T-helper 2 cell treated with Interferon-gamma antibody and Interleukin-4, amounts not matched to agents 100 ng/mL and 5 ng/mL, for 36 hours (primary cell): Measurements from ENCODE around the gene SCUBE3. TPM values are rescaled to one million over a fixed set of nuclear protein-coding genes. Genes with fewer than 3 reads are reported as not detected.

Experiments
- intact Hi-C: fragments of 100-400 bp; cut with micrococcal nuclease; formaldehyde crosslinking; loops from one replicate; pipeline ENCODE4 v1.15.1; 2023
- total RNA-seq: library from RNA; stranded (reverse); gene quantifications from 2 replicates; pipeline ENCODE4 v1.2.3, GENCODE V29; 2022

Gene SCUBE3
- total RNA-seq, 1 donor from 2014 or later = not detected

DNA sequence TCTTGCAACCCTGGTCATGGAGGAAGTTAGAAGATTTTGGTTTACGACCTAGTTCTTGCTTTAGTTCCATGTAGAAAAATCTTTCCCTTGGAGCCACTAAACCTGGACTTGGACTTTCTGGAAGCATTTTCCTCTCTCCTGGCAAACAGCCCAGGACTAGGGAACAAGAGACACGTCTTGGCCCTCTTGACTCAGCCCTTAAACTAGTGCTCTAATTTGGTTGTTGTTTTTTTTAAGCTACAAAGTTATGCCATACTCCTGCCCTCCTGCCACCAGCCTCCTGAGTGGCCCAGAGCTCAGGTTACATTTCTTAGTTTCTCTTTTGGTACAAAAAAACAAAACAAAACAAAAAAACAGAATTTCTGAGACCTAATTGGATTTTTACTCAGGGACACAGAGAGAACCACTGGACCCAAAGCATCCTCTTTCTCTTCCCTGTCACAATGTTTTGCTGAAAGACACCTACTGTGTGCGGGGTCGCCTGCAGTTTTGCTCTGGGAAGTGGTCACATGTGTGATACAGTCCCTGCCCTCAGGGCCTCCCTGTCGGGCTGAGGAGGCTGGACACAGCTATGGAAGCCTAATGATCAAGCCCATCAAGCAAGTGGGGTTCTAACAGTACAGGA is 32.3 kb upstream of the SCUBE3 start:
- intact Hi-C loops = no loop called here

DNA sequence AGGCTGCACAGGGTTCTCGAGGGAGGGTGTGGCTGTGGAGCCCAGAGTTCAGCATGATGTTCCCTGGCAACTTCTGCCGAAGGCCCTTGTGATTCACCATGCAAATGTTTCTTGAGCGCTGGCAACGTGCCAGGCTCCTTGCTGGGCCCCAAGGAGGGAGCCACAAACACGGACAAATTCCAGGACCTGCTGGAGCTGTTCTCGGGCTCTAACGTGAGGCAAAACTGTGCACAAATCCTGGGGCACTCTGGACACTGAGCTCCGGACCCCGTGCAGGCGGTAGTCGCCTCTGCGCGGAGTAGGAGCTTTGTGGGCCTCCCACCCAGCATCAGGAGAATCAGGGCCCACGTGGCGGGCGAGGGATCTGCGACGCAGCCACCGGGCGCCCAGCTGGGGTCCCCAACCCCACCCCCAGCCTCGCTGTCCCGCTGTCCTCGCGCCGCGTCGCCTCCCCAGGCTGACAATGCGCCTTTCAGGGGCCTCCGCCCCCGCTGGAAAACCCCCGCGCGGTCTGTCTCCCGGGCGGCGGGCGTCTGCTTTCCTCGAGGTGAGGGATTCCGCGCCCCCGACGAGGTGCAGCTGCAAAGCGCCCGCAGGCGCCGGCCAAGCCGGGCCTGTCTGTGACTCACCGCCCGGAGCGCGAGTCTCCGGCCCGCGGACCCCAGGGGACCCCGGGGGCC is 31.7 kb upstream of the SCUBE3 start:
- intact Hi-C loops = no loop called here

DNA sequence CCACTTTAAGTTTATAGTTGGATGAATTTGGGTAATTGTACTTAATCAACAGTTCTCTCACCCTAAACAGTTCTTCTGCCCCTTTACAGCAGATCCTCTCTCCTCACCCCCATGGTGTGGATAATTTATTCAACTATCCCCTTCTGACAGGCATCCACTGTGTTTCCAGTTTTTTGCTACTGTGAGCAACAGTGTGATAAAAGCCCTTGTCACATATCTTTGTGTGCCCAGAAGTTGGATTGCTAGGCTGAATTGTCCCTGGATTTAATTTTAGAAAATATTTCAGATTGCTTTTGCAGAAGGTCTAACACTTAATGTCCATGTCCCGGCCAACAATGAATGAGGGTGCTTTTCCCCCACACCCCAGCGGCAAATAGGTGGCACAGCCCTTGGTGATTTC is 30.5 kb upstream of the SCUBE3 start:
- intact Hi-C loops = no loop called here

DNA sequence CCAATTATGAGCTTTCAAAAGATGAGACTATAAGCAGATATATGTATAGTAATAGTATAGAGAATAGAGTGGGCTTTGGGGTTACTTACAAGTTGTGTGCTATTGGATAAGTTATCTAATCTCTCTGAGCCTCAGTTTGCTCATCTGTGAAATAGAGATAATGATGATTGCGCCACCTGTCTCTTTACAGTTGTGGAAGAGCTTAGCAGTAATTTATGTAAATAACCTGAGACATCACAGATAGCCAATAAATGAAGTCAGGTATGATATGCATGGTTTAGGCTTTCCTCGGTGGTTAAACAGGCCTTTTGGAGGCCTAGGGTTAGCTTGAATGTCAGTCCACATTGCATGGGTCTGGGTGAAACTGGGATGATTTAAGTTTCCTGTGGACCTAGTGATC is 29.8 kb upstream of the SCUBE3 start:
- intact Hi-C loops = no loop called here

DNA sequence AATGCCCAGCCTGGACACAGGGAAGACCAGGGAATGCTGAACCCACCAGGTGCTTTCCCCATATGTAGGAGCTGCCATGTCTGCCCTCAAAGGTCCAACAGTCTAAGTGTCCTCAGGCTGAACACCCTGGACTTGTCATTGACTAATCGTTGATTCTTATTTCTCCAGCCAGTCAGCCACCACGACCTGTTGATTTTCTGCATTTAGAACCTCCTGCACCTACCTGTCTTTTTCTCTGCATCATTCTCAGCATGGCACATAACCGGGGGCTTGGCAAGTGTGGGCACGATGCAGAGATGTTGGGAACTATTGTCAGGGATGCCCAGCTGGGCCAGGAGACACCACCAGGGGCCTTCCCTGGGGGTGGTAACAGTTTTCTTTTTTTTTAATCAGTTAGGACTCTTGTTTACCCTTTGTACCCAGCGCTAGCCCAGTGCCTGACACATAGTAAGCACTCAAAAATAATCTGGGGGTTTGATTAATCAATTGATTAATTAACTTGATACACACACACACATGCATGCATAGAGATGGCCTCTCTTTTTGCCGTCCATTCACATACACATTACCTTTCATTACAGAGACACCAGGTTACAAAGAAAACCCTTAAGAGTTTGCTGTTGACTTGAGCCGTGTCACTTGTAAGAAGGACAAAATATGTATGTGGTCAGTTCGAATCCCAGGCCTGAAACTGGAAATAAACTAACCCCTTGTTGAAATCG is 29.0 kb upstream of the SCUBE3 start:
- intact Hi-C loops = no loop called here

DNA sequence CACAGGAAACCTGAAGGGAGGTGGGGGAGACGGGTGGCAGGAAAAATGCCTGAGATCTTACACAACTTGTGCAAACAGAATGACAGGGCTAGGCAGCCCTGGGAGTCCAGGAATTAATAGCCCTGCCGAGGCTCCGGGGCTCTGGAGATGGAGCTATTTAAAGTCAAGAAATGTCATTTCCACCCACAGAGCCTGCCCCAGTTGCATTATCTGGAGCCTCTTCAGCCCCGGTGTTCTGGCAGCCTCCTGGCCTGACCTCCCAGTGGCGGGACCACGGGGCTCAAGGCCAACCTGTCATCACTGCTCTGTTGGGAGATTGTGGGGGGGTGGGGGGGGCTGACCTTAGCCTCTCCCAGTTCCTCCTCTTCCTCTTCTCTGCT is 28.5 kb upstream of the SCUBE3 start:
- intact Hi-C loops = no loop called here

DNA sequence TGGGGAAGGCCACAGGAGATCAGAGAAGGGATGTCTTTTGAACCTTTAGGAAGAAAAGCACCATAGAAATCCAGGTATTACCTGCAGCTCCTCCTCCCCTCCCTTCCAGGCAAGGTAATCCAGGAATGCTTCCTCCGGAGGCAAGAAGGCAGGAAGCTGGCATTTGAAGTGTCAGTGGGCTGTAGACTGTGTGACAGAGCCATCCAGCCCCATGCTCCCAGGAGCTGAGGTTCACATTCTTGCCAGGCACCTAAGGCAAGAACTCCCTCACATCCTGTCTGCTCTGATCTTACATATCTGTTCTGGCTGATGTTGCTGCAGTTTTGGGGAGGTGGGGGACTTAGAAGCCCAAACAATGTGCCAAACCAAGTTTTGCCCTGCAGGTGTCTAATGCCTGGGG is 27.8 kb upstream of the SCUBE3 start:
- intact Hi-C loops = no loop called here

DNA sequence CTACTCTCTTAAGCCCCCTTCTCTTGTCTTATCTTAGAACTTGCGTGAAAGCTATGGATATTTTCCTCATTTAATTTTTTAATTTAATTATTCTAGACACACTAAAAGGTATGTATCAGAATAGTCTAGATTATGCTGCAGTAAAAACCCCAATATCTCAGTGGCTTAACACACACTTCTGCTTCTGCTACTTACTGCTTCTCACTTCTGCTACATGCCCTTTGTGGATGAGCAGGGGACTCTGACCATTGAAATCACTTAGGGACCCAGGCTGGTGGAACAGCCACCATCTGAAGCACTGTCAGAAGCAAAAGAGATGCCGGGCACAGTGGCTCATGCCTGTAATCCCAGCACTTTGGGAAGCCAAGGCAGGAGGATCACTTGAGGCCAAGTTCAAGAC is 27.2 kb upstream of the SCUBE3 start:
- intact Hi-C loops = no loop called here

DNA sequence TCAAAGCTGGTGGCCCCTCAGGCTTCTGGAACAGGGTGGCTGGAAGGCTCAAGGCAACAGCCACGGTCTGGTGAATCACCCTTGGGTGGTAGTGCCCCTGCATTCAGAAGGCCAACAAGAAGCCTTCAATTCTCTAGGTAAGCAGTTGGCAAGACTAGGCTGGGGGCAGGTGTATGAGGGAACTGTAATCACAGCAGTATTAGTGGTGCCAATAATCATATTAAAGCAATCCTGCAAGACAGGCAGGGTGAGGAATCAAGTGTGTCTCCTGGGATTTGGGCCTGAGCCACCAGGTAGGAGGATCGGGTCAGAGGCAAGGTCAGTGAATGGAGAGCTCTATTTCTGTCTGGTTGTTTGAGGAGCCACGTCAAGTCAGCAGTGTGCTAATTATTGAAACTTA is 24.9 kb upstream of the SCUBE3 start:
- intact Hi-C loops = no loop called here

DNA sequence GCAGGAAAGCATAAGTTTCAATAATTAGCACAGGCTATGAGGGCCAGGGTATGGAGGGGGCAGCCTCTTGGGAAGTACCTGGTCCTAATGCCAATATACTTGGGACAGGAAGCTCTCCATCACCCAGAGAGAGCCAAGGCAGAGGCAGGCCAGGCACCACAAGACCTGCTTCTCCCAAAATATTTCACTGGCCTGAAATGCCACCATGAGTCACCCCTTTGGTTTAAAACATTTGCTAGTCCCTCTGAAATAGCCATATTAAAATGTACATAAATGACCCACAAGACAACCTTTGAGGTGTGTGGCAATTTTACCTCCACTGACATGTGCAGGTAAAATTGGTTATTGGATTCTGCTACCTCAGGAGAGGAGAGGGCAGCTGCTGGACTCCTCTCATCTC is 23.4 kb upstream of the SCUBE3 start:
- intact Hi-C loops = no loop called here

DNA sequence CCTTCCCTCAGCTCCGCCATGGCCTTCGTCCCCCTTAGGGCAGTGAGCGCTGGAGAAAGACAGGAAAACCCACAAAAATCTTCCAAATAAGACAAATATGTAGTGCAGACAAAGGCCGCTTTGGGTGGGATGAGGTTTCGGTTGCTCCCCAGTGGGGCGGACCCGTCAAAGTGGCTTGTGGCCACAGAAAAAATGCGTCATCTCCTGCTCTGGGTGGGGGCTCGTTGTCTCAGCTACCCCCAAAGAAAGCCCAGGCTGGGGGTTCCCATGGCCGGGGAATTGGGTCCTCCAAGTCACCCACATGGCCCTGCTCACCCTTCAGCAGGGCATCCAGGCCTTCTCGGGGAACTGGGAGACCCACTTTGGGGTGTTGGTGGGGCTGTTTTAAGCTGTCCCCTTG is 21.9 kb upstream of the SCUBE3 start:
- intact Hi-C loops = no loop called here

DNA sequence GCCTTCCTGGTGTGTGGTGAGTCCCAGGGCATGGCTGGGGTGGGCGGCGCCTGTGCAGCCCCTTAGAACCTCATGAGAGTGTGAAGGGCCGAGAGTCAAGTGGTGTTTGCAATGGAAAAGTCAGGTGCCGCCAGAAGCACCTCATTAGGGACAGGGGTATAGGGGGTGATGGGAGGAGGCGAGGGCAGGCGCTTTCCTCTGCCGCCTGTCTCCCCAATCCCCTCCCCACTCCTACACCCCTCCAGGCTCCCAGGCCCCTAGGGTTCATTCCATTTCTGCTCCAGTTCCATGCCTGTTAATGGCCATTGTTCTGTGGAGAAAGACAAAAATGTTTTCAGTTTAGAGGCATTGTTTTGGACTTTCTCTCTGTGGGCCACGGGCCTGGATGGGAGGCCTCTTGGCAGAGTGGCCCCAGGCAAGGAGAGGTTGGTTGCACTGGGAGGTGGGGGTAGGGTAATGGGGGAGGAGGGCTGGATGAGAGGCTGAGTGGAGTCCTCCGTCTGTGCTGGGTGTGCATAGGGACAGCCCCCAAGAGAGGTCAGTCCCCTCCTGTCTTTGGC is 21.4 kb upstream of the SCUBE3 start:
- intact Hi-C loops = no loop called here

DNA sequence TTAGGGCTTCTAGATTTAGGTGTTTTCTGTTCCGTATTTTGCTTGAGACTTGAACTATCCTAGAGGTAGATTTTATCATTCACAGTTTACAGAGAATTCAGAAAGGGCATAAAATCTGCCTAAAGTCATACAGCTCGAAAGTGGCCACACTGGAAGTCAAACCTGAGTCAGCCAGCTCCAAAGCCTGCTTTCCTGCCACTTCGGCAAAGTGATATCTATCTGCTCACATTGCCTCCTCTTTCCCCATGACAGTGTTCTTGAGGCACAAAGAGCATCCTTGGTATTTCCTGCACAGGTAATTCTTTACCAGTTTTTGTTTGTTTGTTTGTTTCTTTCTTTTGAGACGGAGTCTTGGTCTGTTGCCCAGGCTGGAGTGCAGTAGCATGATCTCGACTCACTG is 19.4 kb upstream of the SCUBE3 start:
- intact Hi-C loops = no loop called here

DNA sequence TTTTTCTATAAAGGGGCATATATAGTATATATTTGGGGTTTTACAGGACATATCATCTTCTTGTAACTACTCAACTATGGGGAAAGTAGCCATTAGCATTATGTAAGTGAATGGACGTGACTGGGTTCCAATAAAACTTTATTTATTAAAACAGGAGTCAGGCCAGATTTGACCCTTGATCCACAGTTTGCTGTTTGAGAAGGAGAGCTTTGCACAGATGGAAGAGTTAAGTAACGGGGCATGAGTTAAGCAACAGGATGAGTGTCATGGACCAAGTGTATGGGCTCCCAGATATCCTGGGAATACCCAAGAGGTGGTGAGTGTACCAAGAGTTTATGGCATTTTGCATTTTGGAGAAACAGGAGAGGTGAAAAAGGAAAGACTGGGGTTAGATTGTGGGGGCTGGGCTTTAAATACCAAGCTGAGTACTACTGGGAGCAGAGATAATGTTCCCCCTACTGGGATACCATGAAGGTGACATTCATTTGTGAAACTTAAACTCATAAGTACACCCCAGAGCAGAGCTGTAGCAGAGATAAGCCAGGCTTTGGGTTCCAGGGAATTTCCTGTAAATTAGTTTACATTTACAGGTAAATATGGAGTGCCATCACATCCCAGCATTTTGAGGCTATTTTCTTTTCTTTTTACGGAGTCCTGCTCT is 18.5 kb upstream of the SCUBE3 start:
- intact Hi-C loops = no loop called here

DNA sequence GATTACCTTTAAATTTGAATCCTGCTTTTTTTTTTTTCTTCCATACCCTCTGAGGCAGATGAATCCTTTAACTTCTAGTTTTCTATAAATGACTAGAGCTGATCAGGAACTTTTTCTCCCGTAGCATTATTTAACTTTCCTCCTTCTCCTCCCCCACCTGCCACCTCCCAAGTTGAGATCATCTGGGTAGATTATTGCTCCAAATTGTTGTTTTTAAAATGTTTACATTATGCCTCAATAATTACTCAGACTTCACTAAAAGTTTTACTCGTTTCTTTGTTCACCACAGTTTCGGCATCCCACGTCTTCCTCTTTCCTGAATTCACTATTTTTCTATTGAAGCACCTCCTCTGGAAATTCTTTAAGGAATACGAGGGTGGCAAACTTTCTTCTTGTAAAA is 16.6 kb upstream of the SCUBE3 start:
- intact Hi-C loops = no loop called here

DNA sequence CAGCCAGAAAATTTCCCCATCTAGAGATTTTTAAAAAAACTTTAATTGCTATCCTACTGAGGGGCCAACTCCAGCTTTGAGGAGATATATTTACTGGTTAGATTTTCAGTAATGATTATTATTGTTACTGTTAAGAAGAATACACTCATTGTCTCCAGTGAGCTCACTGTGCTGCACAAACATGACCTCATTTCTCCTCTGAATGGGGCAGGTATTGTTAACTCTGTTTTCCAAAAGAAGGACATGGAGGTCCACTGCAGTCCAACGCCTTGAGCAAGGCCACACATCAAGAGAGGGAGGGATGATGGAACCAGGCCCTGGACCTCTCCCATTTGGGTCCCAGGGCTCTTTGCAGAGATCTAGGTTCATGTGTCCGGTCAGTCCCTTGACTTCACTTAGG is 13.9 kb upstream of the SCUBE3 start:
- intact Hi-C loops = loop anchor here (10.0 kb wide), 1 partner anchor 215 kb away; no protein-coding TSS in a partner anchor

DNA sequence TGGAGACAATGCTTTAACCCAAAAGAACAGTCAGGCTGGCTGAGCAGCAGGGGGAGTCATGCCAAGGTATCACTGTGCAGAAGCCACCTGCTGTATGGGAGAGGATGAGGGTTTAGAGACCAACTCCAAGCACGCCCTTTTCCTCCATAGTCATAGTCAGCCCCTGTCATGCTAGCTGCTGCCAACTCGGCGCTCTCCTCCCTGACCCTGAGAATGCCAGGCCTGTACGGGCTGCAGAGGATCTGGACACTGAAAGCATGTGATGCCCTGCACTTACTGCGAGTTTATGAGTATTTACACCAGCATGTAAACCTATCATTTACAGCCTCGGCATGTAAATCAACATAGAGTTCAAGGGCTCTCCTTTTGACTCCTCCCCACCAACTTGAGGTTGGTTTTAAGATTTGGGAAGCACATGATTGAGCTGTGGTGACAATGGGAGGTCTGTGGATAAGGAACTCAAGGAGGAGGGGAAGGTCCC is 11.7 kb upstream of the SCUBE3 start:
- intact Hi-C loops = loop anchor here (10.0 kb wide), 1 partner anchor 217 kb away; no protein-coding TSS in a partner anchor

DNA sequence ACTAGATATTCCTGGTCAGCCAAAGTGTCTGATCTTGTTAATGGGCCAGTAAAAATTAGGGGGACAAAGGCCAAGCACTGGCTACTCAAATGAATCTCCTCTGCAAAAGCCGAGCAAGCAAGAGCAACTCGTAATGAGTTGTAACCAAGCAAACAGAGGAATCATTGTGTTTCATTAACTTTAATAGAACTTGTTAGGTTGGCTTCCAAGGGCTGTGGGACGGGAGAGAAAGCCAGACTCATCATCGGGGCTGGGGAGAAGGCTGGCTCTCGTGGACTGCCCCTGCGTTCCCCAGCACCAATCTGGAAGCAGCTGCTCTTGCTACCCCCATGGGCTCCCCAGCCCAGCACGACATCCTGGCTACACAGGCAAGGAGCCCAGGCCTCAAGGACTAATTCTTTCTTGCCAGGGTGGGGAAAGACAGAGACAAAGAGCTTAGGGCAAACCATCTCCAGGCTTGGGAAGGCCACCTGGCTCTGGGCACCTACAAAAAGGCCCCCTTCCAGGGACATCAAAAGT is 10.5 kb upstream of the SCUBE3 start:
- intact Hi-C loops = loop anchor here (10.0 kb wide), 1 partner anchor 218 kb away; no protein-coding TSS in a partner anchor

DNA sequence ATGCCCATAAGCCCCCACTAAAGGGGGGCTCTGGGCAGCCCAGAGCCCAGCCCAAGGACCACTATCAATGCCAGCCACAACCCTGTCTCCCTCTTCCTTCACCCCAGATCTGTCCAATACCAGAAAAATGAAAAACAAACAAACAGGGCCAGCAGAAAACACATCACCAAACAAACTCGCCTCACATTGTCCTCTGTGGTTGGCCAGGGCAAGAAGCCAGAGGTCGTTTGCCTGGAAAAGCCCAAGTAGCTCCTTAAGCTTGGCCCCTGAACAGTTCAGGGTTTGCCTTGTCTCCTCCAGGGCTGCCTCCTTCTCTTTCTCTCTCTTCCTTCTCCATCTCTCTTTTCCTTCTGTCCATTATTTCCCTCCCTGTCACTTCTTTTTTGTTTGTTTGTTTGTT is 10.1 kb upstream of the SCUBE3 start:
- intact Hi-C loops = loop anchor here (2.0 to 10.0 kb wide), 2 partner anchors 63 to 219 kb away; partner anchors contain the start of gene TCP11

DNA sequence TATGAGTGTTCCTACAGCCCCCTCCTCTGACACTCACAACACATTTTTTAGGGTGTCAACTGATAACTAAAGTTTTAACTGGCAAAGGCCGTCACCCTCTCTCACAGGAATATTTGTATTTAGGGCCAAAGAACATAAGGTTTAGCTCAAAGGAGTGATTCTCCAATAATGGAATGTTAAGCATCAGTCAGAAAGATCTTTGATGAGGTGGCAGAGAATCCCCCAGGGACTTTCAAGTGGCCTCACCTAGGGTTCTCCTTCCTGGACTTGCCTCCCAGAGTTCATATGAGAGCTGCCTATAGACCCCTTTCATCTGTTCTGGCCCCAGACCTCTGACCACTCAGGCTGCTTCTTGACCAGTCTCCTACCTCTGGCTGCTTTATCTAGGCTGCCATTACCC is 7.4 kb upstream of the SCUBE3 start:
- intact Hi-C loops = loop anchor here (10.0 kb wide), 1 partner anchor 222 kb away; no protein-coding TSS in a partner anchor

DNA sequence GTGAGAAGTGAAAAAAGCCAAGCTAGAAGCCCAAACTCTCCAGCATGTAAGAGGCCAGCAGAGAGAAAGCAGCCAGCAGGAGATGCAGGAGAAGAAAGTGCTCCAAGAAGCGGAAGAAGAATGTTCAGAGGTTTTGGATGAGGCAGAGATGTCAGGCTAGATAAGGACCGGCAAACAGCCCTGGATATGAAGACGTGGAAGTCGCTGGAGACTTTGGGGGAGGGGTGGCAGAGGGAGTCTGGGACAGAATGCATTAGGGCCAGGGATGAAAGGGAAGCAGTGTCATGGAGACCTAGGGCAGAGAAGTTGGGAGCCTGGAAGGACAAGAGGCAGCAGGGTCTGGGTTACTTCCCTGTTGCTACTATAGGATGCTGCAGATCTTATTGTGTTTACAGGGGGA is 5.3 kb upstream of the SCUBE3 start:
- intact Hi-C loops = loop anchor here (10.0 kb wide), 1 partner anchor 224 kb away; no protein-coding TSS in a partner anchor
